Endothelial cell of umbilical vein (primary cell): ENCODE measurements around the gene KHDC1. TPM values are rescaled to one million over a fixed set of nuclear protein-coding genes. Genes with fewer than 3 reads are reported as not detected.

Experiments used
- BruUV-seq: library from RNA; stranded (reverse); fragments of 400-500 nt; replicated peaks from 2 replicates; lab custom pipeline; 2021; lab: Mats Ljungman, UMichigan
- CTCF ChIA-PET: fragments of 300-600, 350-600 bp; sonication (Branson Sonifier 250); formaldehyde crosslinking; loops from one replicate; lab custom pipeline; 2021; ENCODE audit warnings: antibody characterized with exemption, inconsistent platforms; lab: Charles Lee
- POLR2A ChIA-PET: fragments of 300-600, 350-600 bp; sonication (Branson Sonifier 250); formaldehyde crosslinking; loops from one replicate; lab custom pipeline; 2021; ENCODE audit warnings: antibody characterized with exemption, inconsistent platforms; lab: Charles Lee
- DNase-seq: peaks from one replicate; pipeline ENCODE4 v3.0.0-alpha.2; 2011; ENCODE audit warnings: low read depth, low spot score
- FAIRE-seq: peaks from 2 replicates; lab custom pipeline; 2011; peaks lifted over from hg19 to GRCh38; lab: Jason Lieb, UNC
- H2AFZ ChIP-seq: 2 replicates; pipeline ENCODE4 v1.6.0; 2012; ENCODE audit warnings: low read depth, low read length, control low read depth, inconsistent platforms
- H3K27ac ChIP-seq: 2 replicates; pipeline ENCODE4 v1.5.1; 2011; ENCODE audit warnings: low read depth, mild to moderate bottlenecking, control low read depth, low read length, moderate library complexity; ENCODE audit not compliant: insufficient read depth
- H3K27me3 ChIP-seq, 2 experiments: 2 replicates each; pipeline versions ENCODE4 v1.6.0 to v1.6.1; 2011; ENCODE audit warnings: low read length in 2 of 2, mixed read lengths in 1 of 2; ENCODE audit not compliant: control insufficient read depth in 2 of 2, insufficient read depth in 2 of 2
- H3K36me3 ChIP-seq, 2 experiments: 2 replicates in 1 of 2; 3 replicates in 1 of 2; pipeline ENCODE4 v1.5.1; 2011; ENCODE audit warnings: low read length in 2 of 2, mild to moderate bottlenecking in 1 of 2, moderate library complexity in 1 of 2; ENCODE audit not compliant: control insufficient read depth in 2 of 2, insufficient read depth in 2 of 2; ENCODE audit errors: extremely low read depth in 1 of 2
- H3K4me1 ChIP-seq: 3 replicates; pipeline ENCODE4 v1.5.1; 2011; ENCODE audit warnings: mild to moderate bottlenecking, low read length; ENCODE audit not compliant: control insufficient read depth, insufficient read depth; ENCODE audit errors: extremely low read depth
- H3K4me2 ChIP-seq: 2 replicates; pipeline ENCODE4 v1.6.1; 2011; ENCODE audit warnings: low read length, control low read depth, mixed read lengths; ENCODE audit not compliant: insufficient read depth
- H3K4me3 ChIP-seq, 3 experiments: fragments of 200-600 bp in 1 of 3; sonication (generic), shearing (Covaris generic) in 1 of 3; replicated peaks in 1 of 3; 2 replicates each; pipeline ENCODE4 v1.5.1; 2011 to 2016; ENCODE audit warnings: control low read depth in 3 of 3, low read length in 3 of 3, mild to moderate bottlenecking in 2 of 3, inconsistent platforms in 1 of 3, low read depth in 1 of 3, moderate library complexity in 1 of 3; ENCODE audit not compliant: insufficient read depth in 1 of 3
- H3K79me2 ChIP-seq: 2 replicates; pipeline ENCODE4 v1.6.0; 2012; ENCODE audit warnings: low read length, inconsistent platforms; ENCODE audit not compliant: control insufficient read depth, insufficient read depth
- H3K9ac ChIP-seq: replicated peaks from 2 replicates; pipeline ENCODE3; 2011; ENCODE audit warnings: low read length, control low read depth; ENCODE audit not compliant: insufficient read depth; ENCODE audit errors: extremely low read depth
- H3K9me1 ChIP-seq: replicated peaks from 3 replicates; pipeline ENCODE4 v1.6.0; 2011; ENCODE audit warnings: mild to moderate bottlenecking, low read length; ENCODE audit not compliant: control insufficient read depth, insufficient read depth; ENCODE audit errors: extremely low read depth
- H3K9me3 ChIP-seq: replicated peaks from 2 replicates; pipeline ENCODE4 v1.5.1; 2012; ENCODE audit warnings: low read length, inconsistent platforms; ENCODE audit not compliant: control insufficient read depth, insufficient read depth
- H4K20me1 ChIP-seq: replicated peaks from 2 replicates; pipeline ENCODE3; 2011; ENCODE audit warnings: mild to moderate bottlenecking, low read length; ENCODE audit not compliant: control insufficient read depth, insufficient read depth; ENCODE audit errors: extremely low read depth
- EZH2 ChIP-seq: IDR thresholded peaks from 2 replicates; pipeline ENCODE4 v1.6.1; 2012; ENCODE audit warnings: borderline replicate concordance, low read depth, mild to moderate bottlenecking, moderate library complexity, low read length, inconsistent platforms; ENCODE audit not compliant: severe bottlenecking
- FOS ChIP-seq: IDR thresholded peaks from 2 replicates; pipeline ENCODE4 v1.6.1; 2011; ENCODE audit warnings: mild to moderate bottlenecking, low read length, moderate library complexity, borderline replicate concordance; ENCODE audit not compliant: insufficient read depth
- GATA2 ChIP-seq: IDR thresholded peaks from 2 replicates; pipeline ENCODE4 v1.7.0; 2011; ENCODE audit warnings: low read depth, mild to moderate bottlenecking, moderate library complexity, mixed read lengths, low read length; ENCODE audit not compliant: insufficient read length, insufficient read depth
- JUN ChIP-seq: IDR thresholded peaks from 2 replicates; pipeline ENCODE4 v1.6.1; 2011; ENCODE audit warnings: borderline replicate concordance, low read depth; ENCODE audit not compliant: insufficient read length, insufficient read depth
- MYC ChIP-seq: IDR thresholded peaks from one replicate; pipeline ENCODE4 v1.6.1; 2011; ENCODE audit warnings: mild to moderate bottlenecking, low read depth, low read length
- POLR2A ChIP-seq: IDR thresholded peaks from 2 replicates; pipeline ENCODE4 v1.6.1; 2012; ENCODE audit warnings: low read depth, mild to moderate bottlenecking, control low read depth, low read length
- POLR2AphosphoS5 ChIP-seq: IDR thresholded peaks from 2 replicates; pipeline ENCODE4 v1.6.1; 2012; ENCODE audit warnings: low read depth, mild to moderate bottlenecking, control low read depth, low read length, moderate library complexity; ENCODE audit not compliant: insufficient read depth
- dilution Hi-C: fragments of 300-500 bp; cut with MboI; formaldehyde crosslinking; loops from one replicate; pipeline ENCODE4 v1.15.0; 2019; ENCODE audit warnings: low sequenced_read_pairs; ENCODE audit not compliant: extremely low pct_ligation_motif_present
- intact Hi-C: fragments of 100-400 bp; cut with micrococcal nuclease; formaldehyde crosslinking; loops from one replicate; pipeline ENCODE4 v1.10.0; 2022
- polyA plus RNA-seq, 4 experiments: library from polyadenylated mRNA; depleted of rRNA in 3 of 4; stranded (reverse) in 3 of 4; unstranded in 1 of 4; fragments of >200 nt; gene quantifications; 2 replicates each; pipeline versions ENCODE4 v1.2.1 to v1.2.3, GENCODE V29; 2011 to 2012; ENCODE audit warnings: missing spikeins in 1 of 4
- total RNA-seq: library from RNA; stranded (reverse); gene quantifications from 2 replicates; pipeline ENCODE4 v1.2.3, GENCODE V29; 2021
- TF ChIP-seq, protein P1 (sequence below): IDR thresholded peaks from 2 replicates; pipeline ENCODE4 v1.6.1; 2011; ENCODE audit not compliant: insufficient read depth, insufficient read length
- TF ChIP-seq, protein P2 (sequence below), 2 donors: IDR thresholded peaks; 1 replicate in 1 of 2; 2 replicates in 1 of 2; pipeline ENCODE4 v1.5.1; 2011; ENCODE audit warnings: low read length in 2 of 2, mild to moderate bottlenecking in 2 of 2, moderate library complexity in 2 of 2, control low read depth in 1 of 2, inconsistent platforms in 1 of 2, low read depth in 1 of 2; ENCODE audit not compliant: insufficient read depth in 1 of 2; ENCODE audit errors: extremely low read depth in 1 of 2

The KHDC1 gene
- total and polyA plus RNA-seq, 2 donors (not counting 3 experiments of a cell fraction or from before 2014, with no cell fraction given): 3.3 to 4.4 TPM

DNA sequence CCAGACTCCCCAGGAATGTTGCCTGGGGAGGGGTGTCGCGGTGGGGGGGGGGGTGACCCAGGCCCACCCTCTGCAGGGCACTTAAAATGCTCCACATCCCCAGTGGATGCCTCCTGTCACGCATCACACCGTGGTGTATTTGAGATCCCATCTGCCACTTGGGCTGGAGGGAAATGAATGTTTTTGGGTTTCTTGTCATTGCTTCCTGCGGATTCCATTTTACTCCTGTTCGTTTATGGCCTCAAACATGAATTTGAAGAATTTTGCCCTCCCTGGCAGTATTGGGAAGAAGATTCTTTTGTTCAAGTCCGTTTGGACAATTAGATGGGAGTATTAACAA is 544 bp upstream of the KHDC1 start:
- peak overlapping the region; percentile 56 to 67 (median 60) for H3K4me3 ChIP-seq
- no peak for TF ChIP-seq EZH2
- no peak for TF ChIP-seq JUN
- TF ChIP-seq, protein P1, sequence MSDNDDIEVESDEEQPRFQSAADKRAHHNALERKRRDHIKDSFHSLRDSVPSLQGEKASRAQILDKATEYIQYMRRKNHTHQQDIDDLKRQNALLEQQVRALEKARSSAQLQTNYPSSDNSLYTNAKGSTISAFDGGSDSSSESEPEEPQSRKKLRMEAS: no peak
- TF ChIP-seq POLR2AphosphoS5: no peak
- TF ChIP-seq MYC: no peak
- no peak for TF ChIP-seq FOS
- no peak for TF ChIP-seq POLR2A
- TF ChIP-seq GATA2: no peak
- TF ChIP-seq, protein P2, sequence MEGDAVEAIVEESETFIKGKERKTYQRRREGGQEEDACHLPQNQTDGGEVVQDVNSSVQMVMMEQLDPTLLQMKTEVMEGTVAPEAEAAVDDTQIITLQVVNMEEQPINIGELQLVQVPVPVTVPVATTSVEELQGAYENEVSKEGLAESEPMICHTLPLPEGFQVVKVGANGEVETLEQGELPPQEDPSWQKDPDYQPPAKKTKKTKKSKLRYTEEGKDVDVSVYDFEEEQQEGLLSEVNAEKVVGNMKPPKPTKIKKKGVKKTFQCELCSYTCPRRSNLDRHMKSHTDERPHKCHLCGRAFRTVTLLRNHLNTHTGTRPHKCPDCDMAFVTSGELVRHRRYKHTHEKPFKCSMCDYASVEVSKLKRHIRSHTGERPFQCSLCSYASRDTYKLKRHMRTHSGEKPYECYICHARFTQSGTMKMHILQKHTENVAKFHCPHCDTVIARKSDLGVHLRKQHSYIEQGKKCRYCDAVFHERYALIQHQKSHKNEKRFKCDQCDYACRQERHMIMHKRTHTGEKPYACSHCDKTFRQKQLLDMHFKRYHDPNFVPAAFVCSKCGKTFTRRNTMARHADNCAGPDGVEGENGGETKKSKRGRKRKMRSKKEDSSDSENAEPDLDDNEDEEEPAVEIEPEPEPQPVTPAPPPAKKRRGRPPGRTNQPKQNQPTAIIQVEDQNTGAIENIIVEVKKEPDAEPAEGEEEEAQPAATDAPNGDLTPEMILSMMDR (IDR thresholded peaks at IDR 0.05; ENCODE audit: extremely low read depth in 1 of 2, insufficient read depth in 1 of 2, low read depth in 1 of 2, low read length in 2 of 2): no peak
- DNase-seq (no peak), FAIRE-seq (peak; percentile 31)
- ChIA-PET CTCF (interaction anchor here (1.0 to 1.1 kb wide), 4 partner anchors 20 to 63 kb away, joined by 3 to 4 read pairs (median 4); no protein-coding TSS in a partner anchor), POLR2A (no interaction called here)
- H3K79me2 ChIP-seq: no peaks in the 10 kb centered on the region
- H3K27me3 ChIP-seq: no peaks in the 10 kb centered on the region
- intact Hi-C loops: loop anchor here (2.0 kb wide), 1 partner anchor 19 kb away; no protein-coding TSS in a partner anchor
- no peaks in the 10 kb centered on the region for H3K9me3 ChIP-seq
- H3K9me1 ChIP-seq: no peaks in the 10 kb centered on the region
- peak overlapping the region; percentile 12 for H3K27ac ChIP-seq
- H3K9ac ChIP-seq: peak overlapping the region; percentile 46
- H3K36me3 ChIP-seq: no peaks in the 10 kb centered on the region
- H3K4me2 ChIP-seq: peak overlapping the region; percentile 69
- no peaks in the 10 kb centered on the region for H4K20me1 ChIP-seq
- dilution Hi-C loops: no loop called here
- peaks cover 15% of the 10 kb centered on the region for H3K4me1 ChIP-seq
- BruUV-seq: TSS peak; percentile 29
- peak overlapping the region; percentile 98 for H2AFZ ChIP-seq
